Activated CD8-positive, alpha-beta memory T cell treated with anti-CD3 and anti-CD28 coated beads, Interleukin-2, amount 50 U/mL, for 48 hours (primary cell): ENCODE results near the gene SCNN1B.
"Not testable (repeated sequence)": the region's sequence is repeated elsewhere in the genome, so short reads cannot be mapped to it uniquely, and the experiment has no call there.

ENCODE experiments used
- DNase-seq: peaks from one replicate; pipeline ENCODE4 v3.0.0-alpha.2; 2020

Gene SCNN1B, protein sequence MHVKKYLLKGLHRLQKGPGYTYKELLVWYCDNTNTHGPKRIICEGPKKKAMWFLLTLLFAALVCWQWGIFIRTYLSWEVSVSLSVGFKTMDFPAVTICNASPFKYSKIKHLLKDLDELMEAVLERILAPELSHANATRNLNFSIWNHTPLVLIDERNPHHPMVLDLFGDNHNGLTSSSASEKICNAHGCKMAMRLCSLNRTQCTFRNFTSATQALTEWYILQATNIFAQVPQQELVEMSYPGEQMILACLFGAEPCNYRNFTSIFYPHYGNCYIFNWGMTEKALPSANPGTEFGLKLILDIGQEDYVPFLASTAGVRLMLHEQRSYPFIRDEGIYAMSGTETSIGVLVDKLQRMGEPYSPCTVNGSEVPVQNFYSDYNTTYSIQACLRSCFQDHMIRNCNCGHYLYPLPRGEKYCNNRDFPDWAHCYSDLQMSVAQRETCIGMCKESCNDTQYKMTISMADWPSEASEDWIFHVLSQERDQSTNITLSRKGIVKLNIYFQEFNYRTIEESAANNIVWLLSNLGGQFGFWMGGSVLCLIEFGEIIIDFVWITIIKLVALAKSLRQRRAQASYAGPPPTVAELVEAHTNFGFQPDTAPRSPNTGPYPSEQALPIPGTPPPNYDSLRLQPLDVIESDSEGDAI

GRCh38 chr16:23302045-23302956 is at the start of gene SCNN1B:
TSS of gene SCNN1B (plus strand) at chr16:23302302. CDS start at chr16:23348600, 46,298 bp downstream.
- DNase-seq: peak; percentile 55

DNA sequence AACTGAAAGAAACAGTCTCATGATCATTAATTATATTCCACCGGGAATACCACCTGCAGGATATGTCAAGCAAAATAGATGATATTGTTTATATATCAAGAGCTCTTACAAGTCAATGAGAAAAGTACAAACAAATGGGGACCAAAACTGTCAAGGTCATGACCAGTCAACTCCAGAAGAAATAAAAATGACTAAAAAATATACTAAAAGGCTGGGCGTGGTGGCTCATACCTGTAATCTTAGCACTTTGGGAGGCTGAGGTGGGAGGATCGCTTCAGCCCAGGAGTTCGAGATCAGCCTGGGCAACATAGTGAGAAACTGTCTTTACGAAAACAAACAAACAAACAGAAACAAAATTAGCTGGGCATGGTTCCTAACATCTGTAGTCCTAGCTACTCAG is 49.8 kb upstream of the SCNN1B start:
- no peak for DNase-seq

GRCh38 chr16:23253650-23254049 is 48.5 kb upstream of the SCNN1B start:
- not testable (repeated sequence) for DNase-seq

- DNase-seq: no peak
These were observed 47.8 kb upstream of the SCNN1B start for GRCh38 chr16:23254338-23254737.

DNA sequence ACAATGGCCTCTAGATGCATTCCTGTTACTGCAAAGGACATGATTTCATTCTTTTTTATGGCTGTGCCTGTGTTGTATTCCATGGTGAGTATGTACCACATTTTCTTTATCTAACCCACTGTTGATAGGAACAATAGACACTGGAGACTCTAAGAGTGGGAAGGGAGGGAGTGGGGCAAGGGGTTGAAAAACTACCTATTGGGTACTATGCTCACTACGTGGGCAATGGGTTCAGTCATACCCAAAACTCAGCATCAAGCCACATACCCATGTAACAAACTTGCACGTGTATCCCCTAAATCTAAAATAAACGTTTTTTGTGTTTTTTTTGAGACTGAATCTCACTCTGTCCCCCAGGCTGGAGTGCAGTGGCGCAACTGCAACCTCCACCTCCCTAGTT is 47.1 kb upstream of the SCNN1B start:
- no peak for DNase-seq

GRCh38 chr16:23256440-23256839 is 45.7 kb upstream of the SCNN1B start:
- DNase-seq: no peak

- DNase-seq: no peak
These were observed 44.4 kb upstream of the SCNN1B start for GRCh38 chr16:23257682-23258081.

DNA sequence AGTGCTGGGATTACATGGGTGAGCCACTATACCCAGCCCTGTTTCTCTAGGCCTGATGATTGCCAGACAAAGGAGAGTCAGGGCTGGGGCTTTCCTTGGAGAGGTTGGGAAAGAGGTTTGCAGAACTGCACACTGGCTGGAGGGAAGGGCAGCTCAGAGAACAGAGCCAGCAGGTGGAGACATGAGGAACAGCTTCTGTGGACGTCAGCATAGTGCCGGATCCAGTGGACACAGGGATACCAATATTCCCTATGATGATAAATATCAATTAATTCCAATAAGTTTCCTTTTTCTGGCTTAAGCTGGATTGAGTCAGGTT is 43.2 kb upstream of the SCNN1B start:
- DNase-seq: no peak

GRCh38 chr16:23267647-23268046 is 34.5 kb upstream of the SCNN1B start:
- no peak for DNase-seq

GRCh38 chr16:23268561-23268960 is 33.5 kb upstream of the SCNN1B start:
- no peak for DNase-seq

DNA sequence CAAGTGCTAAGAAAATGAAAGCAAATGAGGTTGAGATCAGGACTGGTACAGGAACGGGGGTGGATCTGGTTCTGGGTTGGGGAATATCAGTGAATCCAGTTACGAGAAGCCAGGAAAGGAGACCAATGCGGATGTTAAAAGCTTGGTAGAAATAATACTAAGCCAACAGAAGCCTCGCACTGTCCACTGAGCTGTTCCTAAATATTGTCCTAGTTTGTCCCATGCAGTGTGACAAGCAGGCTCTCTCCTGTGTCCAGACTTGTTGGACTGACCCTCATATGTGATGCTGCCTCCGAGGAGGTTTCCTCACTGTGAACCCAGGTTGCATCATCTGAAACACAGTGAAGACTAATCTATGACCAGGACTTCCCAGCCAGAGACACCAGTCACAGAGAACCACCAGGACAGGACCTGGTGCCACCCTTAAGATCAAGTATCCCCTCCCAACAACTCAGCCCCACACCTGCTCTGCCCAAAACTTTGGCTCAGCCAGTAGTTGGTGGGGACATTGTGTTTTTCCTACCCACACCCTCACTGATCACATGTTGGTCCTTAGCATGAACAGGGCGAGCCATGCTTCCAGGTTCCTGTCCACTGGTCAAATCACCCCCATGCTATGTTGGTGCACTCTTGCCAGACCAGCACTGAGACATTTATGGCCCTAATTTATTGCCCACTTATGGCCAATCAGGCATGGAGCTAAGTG is 32.7 kb upstream of the SCNN1B start:
- DNase-seq: no peak

DNA sequence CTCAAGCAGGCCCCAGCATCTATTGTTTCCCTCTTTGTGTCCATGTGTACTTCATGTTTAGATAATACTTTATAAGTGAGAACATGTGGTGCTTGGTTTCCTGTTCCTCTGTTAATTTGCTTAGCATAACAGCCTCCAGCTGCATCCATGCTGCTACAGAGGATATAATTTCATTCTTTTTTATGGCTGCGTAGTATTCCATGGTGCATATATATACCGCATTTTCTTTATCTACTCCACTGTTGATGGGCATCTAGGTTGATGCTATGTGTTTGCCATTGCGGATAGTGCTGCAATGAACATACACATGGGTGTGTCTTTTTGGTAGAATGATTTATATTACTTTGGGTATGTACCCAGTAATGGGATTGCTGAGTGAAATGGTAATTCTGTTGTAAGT is 31.4 kb upstream of the SCNN1B start:
- DNase-seq: no peak

DNA sequence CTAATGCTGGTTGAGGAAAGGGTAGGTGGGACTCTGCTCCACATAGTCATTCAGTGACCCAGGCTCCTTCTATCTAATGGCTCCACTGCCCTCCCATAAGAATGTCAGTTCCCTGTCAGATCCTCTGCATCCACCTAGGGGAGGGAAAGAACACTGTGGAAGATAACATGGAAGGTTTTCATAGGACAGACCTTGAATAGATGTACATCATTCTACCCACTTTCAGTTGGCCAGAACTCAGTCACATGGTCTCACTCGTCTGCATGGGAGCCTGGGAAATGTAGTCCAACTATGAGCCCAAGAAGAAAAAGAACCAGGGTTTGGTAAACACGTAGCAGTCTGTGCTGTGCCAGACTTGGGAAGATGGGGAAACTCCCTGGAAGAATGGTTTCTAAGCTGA is 27.1 kb upstream of the SCNN1B start:
- no peak for DNase-seq

- no peak for DNase-seq
These were observed 25.3 kb upstream of the SCNN1B start for GRCh38 chr16:23276821-23277220.

DNA sequence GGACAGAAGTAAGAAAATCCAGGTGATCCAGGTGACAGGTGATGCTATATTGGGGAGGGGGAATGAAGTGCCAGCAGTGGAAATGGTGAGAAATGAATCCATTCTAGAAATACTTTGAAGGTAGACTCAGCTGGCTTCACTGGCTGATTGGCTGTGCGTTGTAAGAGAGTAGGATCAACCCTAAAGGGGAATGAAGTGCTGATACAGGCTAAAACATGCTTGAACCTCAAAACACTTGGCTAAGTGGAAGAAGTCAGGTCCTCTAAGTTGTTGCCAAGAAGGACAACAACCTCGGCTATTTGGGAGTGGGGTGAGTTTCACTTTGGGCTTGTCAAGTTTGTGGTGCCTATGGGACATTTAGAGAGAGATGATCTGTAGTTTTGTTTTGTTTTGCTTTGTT is 24.1 kb upstream of the SCNN1B start:
- no peak for DNase-seq

DNA sequence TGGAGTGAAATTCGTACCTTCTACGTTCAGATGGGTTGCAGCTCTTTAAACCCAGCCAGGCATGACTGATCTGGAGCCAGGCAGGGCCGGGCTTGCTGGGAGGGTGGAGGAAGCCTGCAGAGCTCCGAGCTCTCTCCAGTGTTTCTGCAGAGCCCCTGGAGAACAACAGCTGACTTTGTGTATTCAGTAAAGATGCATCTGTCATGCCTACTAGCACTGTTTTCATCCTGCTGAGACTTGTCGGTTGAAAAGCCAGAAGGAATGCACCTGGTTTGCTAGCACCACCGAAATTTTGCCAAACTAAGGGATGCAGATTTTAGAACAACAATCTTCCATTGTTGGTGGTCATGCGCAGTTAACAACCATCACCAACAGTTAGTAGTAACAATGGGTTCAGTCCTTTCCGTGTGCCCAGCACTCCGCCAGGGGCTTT is 22.4 kb upstream of the SCNN1B start:
- no peak for DNase-seq

DNA sequence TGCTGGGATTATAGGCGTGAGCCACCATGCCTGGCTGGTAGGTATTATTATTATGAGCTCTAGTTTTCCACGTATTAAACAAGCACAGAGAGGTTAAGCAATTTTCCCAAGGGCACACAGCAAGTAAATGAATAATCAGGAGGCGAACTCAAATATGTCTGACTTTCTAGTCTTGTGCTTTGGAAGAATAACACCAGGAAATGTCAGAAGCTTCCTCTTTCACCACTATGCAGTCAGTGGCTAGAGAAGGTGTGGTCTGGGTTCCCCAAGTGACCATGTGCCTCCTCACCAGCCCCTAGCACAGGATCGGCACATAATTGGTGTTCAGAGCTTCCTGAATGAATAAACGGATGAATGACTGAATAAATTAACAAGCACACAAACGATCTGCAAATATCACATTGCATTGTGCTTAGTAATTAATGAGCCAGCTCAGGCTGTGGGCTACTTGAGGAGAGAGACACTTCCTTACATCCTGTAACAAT is 21.6 kb upstream of the SCNN1B start:
- DNase-seq: no peak

- no peak for DNase-seq
These were observed 19.5 kb upstream of the SCNN1B start for GRCh38 chr16:23282568-23282967.

GRCh38 chr16:23283571-23283970 is 18.5 kb upstream of the SCNN1B start:
- no peak for DNase-seq

DNA sequence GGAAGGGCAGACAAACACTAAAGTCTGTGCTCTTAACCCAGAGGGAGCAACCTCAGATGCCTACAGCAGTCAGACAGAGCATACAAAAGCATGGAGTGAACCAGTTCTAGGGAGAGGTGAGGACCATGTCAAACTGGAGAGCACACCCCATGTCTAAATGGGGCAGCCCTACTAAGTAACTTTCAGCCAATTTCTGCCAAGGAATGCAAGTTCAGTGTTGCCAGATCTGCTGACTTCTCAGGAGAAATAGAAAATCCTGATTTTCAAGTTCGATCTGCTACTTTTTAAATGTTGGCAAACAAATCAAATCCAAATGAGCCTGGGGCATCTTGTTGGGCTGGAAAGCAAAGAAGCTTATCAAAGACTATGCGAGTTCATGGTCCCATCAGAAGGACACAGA is 17.5 kb upstream of the SCNN1B start:
- no peak for DNase-seq

GRCh38 chr16:23286131-23286532 is 16.0 kb upstream of the SCNN1B start:
- no peak for DNase-seq

- DNase-seq: no peak
These were observed 13.9 kb upstream of the SCNN1B start for GRCh38 chr16:23288209-23288608.
